Body of pancreas (tissue), 4 donors: ENCODE results near the gene EYS. TPM values are rescaled to one million over a fixed set of nuclear protein-coding genes. Genes with fewer than 3 reads are reported as not detected.

ENCODE experiments used
- ATAC-seq: fragments of 150-250 bp; one replicate; pipeline ENCODE4 v1.9.1; 2016
- DNase-seq, 4 donors: peaks; one replicate each; pipeline ENCODE4 v3.0.0-alpha.2; 2019
- H3K27ac ChIP-seq, 4 donors: fragments of 200-600 bp; sonication (generic); 1 replicate in 3 of 4; 2 replicates in 1 of 4; pipeline versions ENCODE4 v1.5.1 to v1.6.1; 2016 to 2019; ENCODE audit warnings: mild to moderate bottlenecking in 1 of 4, mixed read lengths in 1 of 4, moderate library complexity in 1 of 4
- H3K27me3 ChIP-seq, 2 donors: fragments of 200-600 bp; sonication (generic); one replicate each; pipeline ENCODE4 v1.6.0; 2016; ENCODE audit warnings: mild to moderate bottlenecking in 1 of 2
- H3K36me3 ChIP-seq, 2 donors: fragments of 200-600 bp; sonication (generic); replicated peaks in 1 of 2; 2 replicates each; pipeline ENCODE4 v1.5.1; 2016; ENCODE audit warnings: low read depth in 2 of 2; ENCODE audit not compliant: insufficient read depth in 1 of 2
- H3K4me1 ChIP-seq: fragments of 200-600 bp; sonication (generic); one replicate; pipeline ENCODE4 v1.6.0; 2016
- H3K4me3 ChIP-seq, 2 donors: fragments of 200-600 bp; sonication (generic); 1 replicate in 1 of 2; 2 replicates in 1 of 2; pipeline ENCODE4 v1.5.1; 2016 to 2019
- H3K9me3 ChIP-seq, 3 donors: fragments of 200-600 bp; sonication (generic); 1 replicate in 2 of 3; 2 replicates in 1 of 3; pipeline ENCODE4 v1.5.1; 2016
- POLR2A ChIP-seq, 3 donors: fragments of 450-650 bp; IDR thresholded peaks; one replicate each; pipeline ENCODE4 v1.6.1; 2016; ENCODE audit warnings: antibody characterized with exemption in 3 of 3, mild to moderate bottlenecking in 2 of 3
- WGBS, 2 donors: methylation state at CpG; one replicate each; pipeline ENCODE4 v1.1.5; 2017; 5-methylcytosine and 5-hydroxymethylcytosine counted together
- intact Hi-C: fragments of 100-400 bp; cut with DNase I; formaldehyde crosslinking; loops from one replicate; pipeline ENCODE4 v1.15.1; 2023
- total RNA-seq, 2 donors: library from RNA; depleted of rRNA; stranded (reverse); fragments of >200 nt; gene quantifications; one replicate each; pipeline ENCODE4 v1.1.0, GENCODE V29; 2016
- TF ChIP-seq, protein P1 (sequence below), 7 experiments: fragments of 450-650 bp in 4 of 7; fragments of 200-600 bp in 3 of 7; sonication (generic) in 3 of 7; IDR thresholded peaks; one replicate each; pipeline ENCODE4 v1.5.1; 2016 to 2019; ENCODE audit warnings: antibody characterized with exemption in 7 of 7

Gene EYS
- total RNA-seq, 2 donors from 2014 or later = 0.26 TPM; not detected in 1

GRCh38 chr6:64185621-64186020 is 1521.4 kb downstream of the EYS start:
- no peaks in the 10 kb centered on the region for H3K4me1 ChIP-seq
- no peaks in the 10 kb centered on the region for H3K27me3 ChIP-seq
- no peak overlapping the region for H3K27ac ChIP-seq
- no peak for DNase-seq
- H3K9me3 ChIP-seq = no peaks in the 10 kb centered on the region
- TF ChIP-seq, protein P1, sequence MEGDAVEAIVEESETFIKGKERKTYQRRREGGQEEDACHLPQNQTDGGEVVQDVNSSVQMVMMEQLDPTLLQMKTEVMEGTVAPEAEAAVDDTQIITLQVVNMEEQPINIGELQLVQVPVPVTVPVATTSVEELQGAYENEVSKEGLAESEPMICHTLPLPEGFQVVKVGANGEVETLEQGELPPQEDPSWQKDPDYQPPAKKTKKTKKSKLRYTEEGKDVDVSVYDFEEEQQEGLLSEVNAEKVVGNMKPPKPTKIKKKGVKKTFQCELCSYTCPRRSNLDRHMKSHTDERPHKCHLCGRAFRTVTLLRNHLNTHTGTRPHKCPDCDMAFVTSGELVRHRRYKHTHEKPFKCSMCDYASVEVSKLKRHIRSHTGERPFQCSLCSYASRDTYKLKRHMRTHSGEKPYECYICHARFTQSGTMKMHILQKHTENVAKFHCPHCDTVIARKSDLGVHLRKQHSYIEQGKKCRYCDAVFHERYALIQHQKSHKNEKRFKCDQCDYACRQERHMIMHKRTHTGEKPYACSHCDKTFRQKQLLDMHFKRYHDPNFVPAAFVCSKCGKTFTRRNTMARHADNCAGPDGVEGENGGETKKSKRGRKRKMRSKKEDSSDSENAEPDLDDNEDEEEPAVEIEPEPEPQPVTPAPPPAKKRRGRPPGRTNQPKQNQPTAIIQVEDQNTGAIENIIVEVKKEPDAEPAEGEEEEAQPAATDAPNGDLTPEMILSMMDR (IDR thresholded peaks at IDR 0.05) = no peak
- no peak for TF ChIP-seq POLR2A (IDR thresholded peaks at IDR 0.05)
- ATAC-seq = no peak
- no peak overlapping the region for H3K4me3 ChIP-seq
- 60 to 68% methylated on average over 5 of the region's 5 CpGs for WGBS, 2 donors
- intact Hi-C loops = no loop called here
- H3K36me3 ChIP-seq = no peaks in the 10 kb centered on the region

GRCh38 chr6:64175296-64175695 is 1531.7 kb downstream of the EYS start:
- TF ChIP-seq POLR2A (IDR thresholded peaks at IDR 0.05) = no peak
- Histone ChIP-seq H3K27ac (no peak overlapping the region), H3K27me3 (no peaks in the 10 kb centered on the region), H3K9me3 (no peaks in the 10 kb centered on the region), H3K4me1 (no peaks in the 10 kb centered on the region), H3K4me3 (no peak overlapping the region), H3K36me3 (no peaks in the 10 kb centered on the region)
- ATAC-seq = no peak
- DNase-seq = no peak
- WGBS, 2 donors = 22 to 23% methylated on average over 5 of the region's 5 CpGs
- intact Hi-C loops = no loop called here

GRCh38 chr6:64170316-64170715 is 1536.7 kb downstream of the EYS start:
- no peak for ATAC-seq
- H3K36me3 ChIP-seq = no peaks in the 10 kb centered on the region
- no peak overlapping the region for H3K4me3 ChIP-seq
- H3K4me1 ChIP-seq = no peaks in the 10 kb centered on the region
- intact Hi-C loops = no loop called here
- no peak for DNase-seq
- WGBS, 2 donors = 51 to 53% methylated on average over 3 of the region's 3 CpGs
- H3K9me3 ChIP-seq = no peaks in the 10 kb centered on the region
- no peak overlapping the region for H3K27ac ChIP-seq
- H3K27me3 ChIP-seq = no peaks in the 10 kb centered on the region
- TF ChIP-seq, protein P1 (IDR thresholded peaks at IDR 0.05) = no peak
- TF ChIP-seq POLR2A (IDR thresholded peaks at IDR 0.05) = no peak

- Histone ChIP-seq H3K36me3 (no peaks in the 10 kb centered on the region), H3K9me3 (no peaks in the 10 kb centered on the region), H3K27me3 (no peaks in the 10 kb centered on the region), H3K4me3 (no peak overlapping the region), H3K4me1 (no peaks in the 10 kb centered on the region), H3K27ac (no peak overlapping the region)
- 35 to 60% methylated on average over 1 of the region's 1 CpG for WGBS, 2 donors
- DNase-seq (no peak), ATAC-seq (no peak)
- intact Hi-C loops = no loop called here
- TF ChIP-seq POLR2A (IDR thresholded peaks at IDR 0.05) = no peak
- TF ChIP-seq, protein P1 (IDR thresholded peaks at IDR 0.05) = no peak
Measured at GRCh38 chr6:64160486-64160885, 1546.5 kb downstream of the EYS start.

GRCh38 chr6:64155063-64155462 is 1552.0 kb downstream of the EYS start:
- Histone ChIP-seq H3K27me3 (no peaks in the 10 kb centered on the region), H3K27ac (no peak overlapping the region), H3K36me3 (no peaks in the 10 kb centered on the region), H3K4me1 (no peaks in the 10 kb centered on the region), H3K9me3 (no peaks in the 10 kb centered on the region), H3K4me3 (no peak overlapping the region)
- WGBS, 2 donors = 56 to 71% methylated on average over 2 of the region's 2 CpGs
- TF ChIP-seq POLR2A (IDR thresholded peaks at IDR 0.05) = no peak
- no peak for DNase-seq
- intact Hi-C loops = no loop called here
- ATAC-seq = no peak

DNA sequence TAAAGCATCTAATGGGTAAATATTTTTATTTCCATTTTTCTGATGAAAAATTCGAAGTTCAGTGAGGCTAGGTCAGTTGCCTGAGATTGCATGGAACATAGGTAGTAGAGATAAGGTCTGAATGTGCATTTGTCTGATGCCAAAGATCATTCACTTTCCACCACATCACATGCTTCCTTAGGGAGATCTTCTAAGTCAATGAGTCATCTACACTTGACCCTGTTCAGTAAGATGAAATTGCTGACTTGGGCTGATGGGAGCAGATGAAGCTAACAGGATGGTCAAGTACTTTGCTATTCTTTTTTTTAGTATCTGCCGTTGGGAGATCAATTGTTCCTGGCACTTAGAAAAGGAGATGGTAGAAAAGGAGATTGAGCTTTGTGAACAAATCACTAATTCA is 1560.2 kb downstream of the EYS start:
- Histone ChIP-seq H3K27me3 (no peaks in the 10 kb centered on the region), H3K4me1 (no peaks in the 10 kb centered on the region), H3K4me3 (no peak overlapping the region), H3K9me3 (no peaks in the 10 kb centered on the region), H3K36me3 (no peaks in the 10 kb centered on the region), H3K27ac (no peak overlapping the region)
- TF ChIP-seq, protein P1 (IDR thresholded peaks at IDR 0.05) = no peak
- TF ChIP-seq POLR2A (IDR thresholded peaks at IDR 0.05) = no peak
- intact Hi-C loops = no loop called here
- no peak for DNase-seq
- no peak for ATAC-seq
- WGBS, 2 donors = 43 to 47% methylated on average over 2 of the region's 2 CpGs
